Measurements from ENCODE around the gene GPC6. TPM values are rescaled to one million over a fixed set of nuclear protein-coding genes. Genes with fewer than 3 reads are reported as not detected.

The GPC6 gene
- polyA plus RNA-seq, 10 donors: 8.0 to 21.9 (median 15.3) TPM

- no peak for DNase-seq
These were observed 39.2 kb downstream of the GPC6 start for GRCh38 chr13:93265800-93266199.

GRCh38 chr13:93266681-93267080 is 40.1 kb downstream of the GPC6 start:
- DNase-seq: no peak

GRCh38 chr13:93268327-93269028 is 41.9 kb downstream of the GPC6 start:
- no peak for DNase-seq

GRCh38 chr13:93270769-93271742 is 44.4 kb downstream of the GPC6 start:
- DNase-seq: no peak

- no peak for DNase-seq
These were observed 53.4 kb downstream of the GPC6 start for GRCh38 chr13:93279982-93280381.

GRCh38 chr13:93280688-93281087 is 54.1 kb downstream of the GPC6 start:
- no peak for DNase-seq

- DNase-seq: no peak
These were observed 56.6 kb downstream of the GPC6 start for GRCh38 chr13:93283255-93283654.

- no peak for DNase-seq
These were observed 57.5 kb downstream of the GPC6 start for GRCh38 chr13:93284064-93284463.

- DNase-seq: no peak
These were observed 59.4 kb downstream of the GPC6 start for GRCh38 chr13:93286047-93286446.

- no peak for DNase-seq
These were observed 62.4 kb downstream of the GPC6 start for GRCh38 chr13:93289053-93289452.

- DNase-seq: no peak
These were observed 63.2 kb downstream of the GPC6 start for GRCh38 chr13:93289842-93290241.

GRCh38 chr13:93290503-93290902 is 63.9 kb downstream of the GPC6 start:
- no peak for DNase-seq

GRCh38 chr13:93292366-93292765 is 65.8 kb downstream of the GPC6 start:
- no peak for DNase-seq

GRCh38 chr13:93293710-93294109 is 67.1 kb downstream of the GPC6 start:
- DNase-seq: no peak

GRCh38 chr13:93296584-93296983 is 70.0 kb downstream of the GPC6 start:
- DNase-seq: no peak

GRCh38 chr13:93298713-93299112 is 72.1 kb downstream of the GPC6 start:
- no peak for DNase-seq

GRCh38 chr13:93304134-93304533 is 77.5 kb downstream of the GPC6 start:
- no peak for DNase-seq

GRCh38 chr13:93304868-93305613 is 78.4 kb downstream of the GPC6 start:
- DNase-seq: no peak

- no peak for DNase-seq
These were observed 79.3 kb downstream of the GPC6 start for GRCh38 chr13:93305886-93306285.

- DNase-seq: peak in 1 of 3 donors; percentile 38
These were observed 80.5 kb downstream of the GPC6 start for GRCh38 chr13:93307136-93307535.

- no peak for DNase-seq
These were observed 81.0 kb downstream of the GPC6 start for GRCh38 chr13:93307651-93308050.

- DNase-seq: peak in 1 of 3 donors; percentile 35
These were observed 83.4 kb downstream of the GPC6 start for GRCh38 chr13:93309886-93310523.
